ENCODE results near the gene BTBD6. TPM values are rescaled to one million over a fixed set of nuclear protein-coding genes. Genes with fewer than 3 reads are reported as not detected.
A peak's percentile ranks its signal among the peaks of the same experiment; 100 is the strongest.

The BTBD6 gene
- total RNA-seq, 1 donor from 2014 or later: 45.3 TPM

DNA sequence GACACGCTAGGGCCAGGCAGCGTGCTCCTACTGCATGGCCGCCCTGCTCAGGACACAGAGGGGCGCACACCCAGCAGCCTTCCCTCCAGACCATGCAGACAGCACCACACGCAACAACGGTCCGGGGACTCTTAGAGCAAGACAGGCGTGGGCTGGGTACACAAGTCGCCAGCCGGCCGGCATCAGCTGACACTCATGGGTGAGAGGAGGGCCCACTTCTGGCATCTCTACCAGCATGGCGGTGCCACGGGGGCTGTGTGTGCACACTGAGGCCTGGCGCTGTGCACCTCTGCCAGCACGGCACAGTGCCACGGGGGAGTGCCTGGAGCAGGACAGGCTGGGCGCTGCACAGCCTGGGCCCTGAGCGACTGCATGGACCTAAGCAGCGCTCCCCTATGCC lies 6.7 kb upstream of the BTBD6 start:
- intact Hi-C loops (cut with micrococcal nuclease): no loop called here
- Histone ChIP-seq H3K4me3 (no peak overlapping the region), H3K36me3 (peaks cover 24% of the 10 kb centered on the region), H3K9me3 (replicated peaks) (no peaks in the 10 kb centered on the region), H3K27me3 (ENCODE audit: low read depth) (no peaks in the 10 kb centered on the region), H3K27ac (replicated peaks) (no peak overlapping the region), H3K4me1 (peaks cover 4% of the 10 kb centered on the region)
- TF ChIP-seq CTCF (IDR thresholded peaks at IDR 0.05; ENCODE audit: borderline replicate concordance): no peak
- no peak for DNase-seq

DNA sequence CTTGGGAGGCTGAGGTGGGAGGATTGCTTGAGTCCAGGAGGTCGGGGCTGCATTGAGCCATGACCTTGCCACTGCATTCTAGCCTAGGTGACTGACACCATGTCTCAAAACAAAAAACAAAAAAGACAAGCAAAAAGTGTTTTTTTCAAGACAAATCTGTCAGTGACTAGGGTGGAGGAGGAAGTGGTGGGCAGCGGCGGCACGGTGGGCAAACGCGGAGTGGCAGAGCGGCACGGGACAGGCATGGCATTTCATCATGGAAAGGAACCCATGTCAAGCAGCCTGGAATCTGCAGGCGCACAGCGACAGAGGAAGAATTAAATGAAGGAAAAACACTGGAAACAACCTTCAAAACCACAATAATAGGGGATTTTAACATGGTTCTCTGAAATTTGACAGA lies 4.0 kb upstream of the BTBD6 start:
- intact Hi-C loops (cut with micrococcal nuclease): no loop called here
- no peaks in the 10 kb centered on the region for H3K9me3 ChIP-seq (replicated peaks)
- no peak for TF ChIP-seq CTCF (IDR thresholded peaks at IDR 0.05; ENCODE audit: borderline replicate concordance)
- H3K27ac ChIP-seq (replicated peaks): no peak overlapping the region
- no peaks in the 10 kb centered on the region for H3K27me3 ChIP-seq (ENCODE audit: low read depth)
- H3K4me1 ChIP-seq: peaks cover 25% of the 10 kb centered on the region
- H3K4me3 ChIP-seq: no peak overlapping the region
- H3K36me3 ChIP-seq: peaks cover 28% of the 10 kb centered on the region
- no peak for DNase-seq

DNA sequence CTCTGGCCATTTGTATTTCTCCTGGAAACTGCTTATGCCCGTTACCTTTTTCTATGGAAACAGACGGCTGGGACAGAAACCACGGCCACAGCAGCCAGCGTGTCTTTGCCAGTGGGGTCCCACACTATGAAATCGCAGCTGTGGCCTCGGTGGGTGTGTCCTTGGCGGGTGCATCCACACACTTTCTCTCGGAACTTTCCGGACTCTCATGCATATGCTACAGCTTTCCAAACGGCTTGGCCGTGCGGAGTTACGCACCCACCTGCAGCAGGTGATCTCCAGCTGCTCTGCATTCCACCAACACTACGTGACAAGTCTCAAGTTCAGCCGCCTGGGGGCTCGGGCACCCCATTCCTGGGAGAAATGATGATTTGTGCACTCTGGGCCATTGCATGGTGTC lies 1.3 kb upstream of the BTBD6 start:
- no peak for DNase-seq
- no peak overlapping the region for H3K4me3 ChIP-seq
- peaks cover 39% of the 10 kb centered on the region for H3K36me3 ChIP-seq
- intact Hi-C loops (cut with micrococcal nuclease): no loop called here
- H3K27ac ChIP-seq (replicated peaks): no peak overlapping the region
- H3K9me3 ChIP-seq (replicated peaks): no peaks in the 10 kb centered on the region
- TF ChIP-seq CTCF (IDR thresholded peaks at IDR 0.05; ENCODE audit: borderline replicate concordance): no peak
- H3K4me1 ChIP-seq: peaks cover 40% of the 10 kb centered on the region
- no peaks in the 10 kb centered on the region for H3K27me3 ChIP-seq (ENCODE audit: low read depth)

DNA sequence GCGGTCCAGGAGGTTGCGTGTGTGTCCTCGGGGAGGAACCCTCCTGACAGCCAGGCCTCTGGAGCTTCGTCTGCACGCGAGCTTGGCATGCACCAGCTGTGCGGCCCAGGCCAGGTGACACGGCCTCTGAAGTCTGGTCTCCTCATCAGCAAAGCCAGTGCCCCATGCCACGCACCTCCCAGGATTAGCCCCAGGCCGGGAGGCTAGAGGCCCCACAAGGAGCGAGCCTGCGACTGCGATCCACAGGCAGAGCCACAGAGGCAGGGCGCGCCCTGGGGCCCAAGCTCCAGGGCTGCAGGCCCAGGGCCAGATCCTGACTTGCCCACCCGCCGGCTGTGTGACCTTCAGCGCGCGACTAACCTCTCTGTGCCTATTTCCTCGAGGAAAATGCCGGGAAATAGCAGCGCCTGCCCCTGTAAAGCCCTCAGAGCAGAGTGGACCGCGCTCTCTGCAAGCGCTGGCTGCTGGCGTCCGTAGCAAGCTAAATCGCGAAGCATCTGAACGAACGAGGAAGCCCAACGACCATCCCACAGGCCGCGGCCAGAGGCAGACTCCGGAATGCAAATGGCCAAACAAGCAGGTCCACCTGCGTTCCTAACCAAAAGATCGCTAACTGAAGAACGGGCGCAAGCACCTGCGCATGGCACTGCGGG lies 492 bp upstream of the BTBD6 start:
- peak overlapping the region; percentile 73 for H3K4me3 ChIP-seq
- intact Hi-C loops (cut with micrococcal nuclease): no loop called here
- no peak for TF ChIP-seq CTCF (IDR thresholded peaks at IDR 0.05; ENCODE audit: borderline replicate concordance)
- H3K9me3 ChIP-seq (replicated peaks): no peaks in the 10 kb centered on the region
- no peak for DNase-seq
- H3K27me3 ChIP-seq (ENCODE audit: low read depth): no peaks in the 10 kb centered on the region
- H3K27ac ChIP-seq (replicated peaks): peak overlapping the region; percentile 98
- H3K36me3 ChIP-seq: peaks cover 47% of the 10 kb centered on the region
- H3K4me1 ChIP-seq: peaks cover 40% of the 10 kb centered on the region

DNA sequence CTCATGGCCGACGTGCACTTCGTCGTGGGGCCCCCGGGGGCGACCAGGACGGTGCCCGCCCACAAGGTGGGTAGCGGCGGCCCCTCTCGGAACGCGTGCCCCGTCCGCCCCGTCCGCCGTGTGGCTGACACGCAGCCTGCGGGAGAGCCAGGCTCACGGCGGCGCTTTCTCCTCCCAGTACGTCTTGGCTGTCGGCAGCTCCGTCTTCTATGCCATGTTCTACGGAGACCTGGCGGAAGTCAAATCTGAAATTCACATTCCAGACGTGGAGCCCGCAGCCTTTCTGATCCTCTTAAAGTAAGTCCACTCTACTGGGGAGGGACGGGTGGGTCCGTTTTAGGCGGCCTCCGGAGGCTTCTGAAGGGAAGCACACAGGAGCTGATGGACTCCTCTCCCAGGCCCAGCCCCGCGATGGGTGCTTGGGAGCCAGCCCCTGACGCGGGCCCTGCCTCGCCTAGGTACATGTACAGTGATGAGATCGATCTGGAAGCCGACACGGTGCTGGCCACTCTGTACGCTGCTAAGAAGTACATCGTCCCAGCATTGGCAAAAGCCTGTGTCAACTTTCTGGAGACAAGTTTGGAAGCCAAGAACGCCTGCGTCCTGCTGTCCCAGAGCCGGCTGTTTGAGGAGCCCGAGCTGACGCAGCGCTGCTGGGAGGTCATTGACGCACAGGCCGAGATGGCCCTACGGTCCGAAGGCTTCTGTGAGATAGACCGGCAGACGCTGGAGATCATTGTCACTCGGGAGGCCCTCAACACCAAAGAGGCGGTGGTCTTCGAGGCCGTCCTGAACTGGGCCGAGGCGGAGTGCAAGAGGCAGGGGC lies 1.1 kb downstream of the BTBD6 start:
- Histone ChIP-seq H3K27ac (replicated peaks) (peak overlapping the region; percentile 98), H3K4me3 (peak overlapping the region; percentile 73), H3K27me3 (ENCODE audit: low read depth) (no peaks in the 10 kb centered on the region), H3K36me3 (peaks cover 51% of the 10 kb centered on the region), H3K9me3 (replicated peaks) (no peaks in the 10 kb centered on the region), H3K4me1 (peaks cover 40% of the 10 kb centered on the region)
- DNase-seq: no peak
- intact Hi-C loops (cut with micrococcal nuclease): no loop called here
- TF ChIP-seq CTCF (IDR thresholded peaks at IDR 0.05; ENCODE audit: borderline replicate concordance): no peak
